Head of caudate nucleus (tissue), 42 donors: ENCODE measurements around the gene CIB2.

Experiments used
- DNase-seq, 42 donors: peaks; one replicate each; pipeline versions ENCODE4 v3.0.0 to v3.0.0-alpha.2; 2020 to 2021; ENCODE audit warnings: mixed read lengths in 7 of 42
- intact Hi-C: fragments of 100-400 bp; cut with DNase I; formaldehyde crosslinking; loops from one replicate; pipeline ENCODE4 v1.15.0; 2022

Gene CIB2

GRCh38 chr15:78075490-78076230 is 55.6 kb downstream of the CIB2 start:
- intact Hi-C loops: no loop called here

GRCh38 chr15:78073046-78073787 is 58.0 kb downstream of the CIB2 start:
- intact Hi-C loops: no loop called here
- no peak for DNase-seq

More at GRCh38 chr15:78075490-78076230, 55.6 kb downstream of the CIB2 start:
- DNase-seq: peak in 12 of 42 donors; percentile 15 to 56 (median 38)

GRCh38 chr15:78072080-78072892 is 59.0 kb downstream of the CIB2 start:
- peak in 22 of 42 donors; percentile 27 to 73 (median 51) for DNase-seq
- intact Hi-C loops: no loop called here

GRCh38 chr15:78071383-78071782 is 59.9 kb downstream of the CIB2 start:
- DNase-seq: no peak
- intact Hi-C loops: no loop called here

- intact Hi-C loops: no loop called here
Measured at GRCh38 chr15:78070049-78070700, 61.1 kb downstream of the CIB2 start.

GRCh38 chr15:78069462-78070029 is 61.7 kb downstream of the CIB2 start:
- DNase-seq: no peak
- intact Hi-C loops: no loop called here

More at GRCh38 chr15:78070049-78070700, 61.1 kb downstream of the CIB2 start:
- peak in 8 of 42 donors; percentile 28 to 60 (median 44) for DNase-seq

- DNase-seq: peak in 1 of 42 donors; percentile 16
- intact Hi-C loops: no loop called here
Measured at GRCh38 chr15:78069052-78069414, 62.2 kb downstream of the CIB2 start.

- DNase-seq: no peak
- intact Hi-C loops: no loop called here
Measured at GRCh38 chr15:78067328-78068228, 63.7 kb downstream of the CIB2 start.

GRCh38 chr15:78065973-78066946 is 65.0 kb downstream of the CIB2 start:
- DNase-seq: no peak
- intact Hi-C loops: no loop called here

- intact Hi-C loops: no loop called here
- DNase-seq: peak in 27 of 42 donors; percentile 21 to 67 (median 49)
Measured at GRCh38 chr15:78065284-78065872, 65.9 kb downstream of the CIB2 start.

- intact Hi-C loops: no loop called here
- no peak for DNase-seq
Measured at GRCh38 chr15:78064544-78064943, 66.7 kb downstream of the CIB2 start.

- intact Hi-C loops: no loop called here
- DNase-seq: no peak
Measured at GRCh38 chr15:78063970-78064385, 67.3 kb downstream of the CIB2 start.

GRCh38 chr15:78063217-78063616 is 68.0 kb downstream of the CIB2 start:
- intact Hi-C loops: no loop called here
- DNase-seq: no peak

- intact Hi-C loops: no loop called here
- DNase-seq: peak in 21 of 42 donors; percentile 19 to 77 (median 46)
Measured at GRCh38 chr15:78061963-78062427, 69.2 kb downstream of the CIB2 start.

GRCh38 chr15:78060232-78060631 is 71.0 kb downstream of the CIB2 start:
- no peak for DNase-seq
- intact Hi-C loops: no loop called here
